ENCODE data around the gene SNAPC1. TPM values are rescaled to one million over a fixed set of nuclear protein-coding genes. Genes with fewer than 3 reads are reported as not detected.
A peak's percentile ranks its signal among the peaks of the same experiment; 100 is the strongest.

Gene SNAPC1
- total RNA-seq, 1 experiment from 2014 or later, result 8.6 TPM

- no peaks in the 10 kb centered on the region for H3K4me1 ChIP-seq (ENCODE audit: control insufficient read depth, insufficient read depth, low read length)
- no peaks in the 10 kb centered on the region for H3K9me3 ChIP-seq (ENCODE audit: control insufficient read depth, insufficient read depth, low read depth, low read length)
- POLR2A ChIA-PET, result no interaction called here
- no peaks in the 10 kb centered on the region for H3K36me3 ChIP-seq (ENCODE audit: control insufficient read depth, insufficient read depth, low read length)
- TF ChIP-seq SIN3A (IDR thresholded peaks at IDR 0.05; ENCODE audit: borderline replicate concordance, insufficient read depth, low read depth, low read length) (no peak), REST (IDR thresholded peaks at IDR 0.05; ENCODE audit: insufficient read depth in 1 of 2, low read depth in 2 of 2, low read length in 1 of 2) (no peak), POLR2AphosphoS5 (IDR thresholded peaks at IDR 0.05; ENCODE audit: low read depth, low read length) (no peak), TCF7L2 (IDR thresholded peaks at IDR 0.05; ENCODE audit: low read depth, low read length) (no peak)
- TF ChIP-seq, protein P1, sequence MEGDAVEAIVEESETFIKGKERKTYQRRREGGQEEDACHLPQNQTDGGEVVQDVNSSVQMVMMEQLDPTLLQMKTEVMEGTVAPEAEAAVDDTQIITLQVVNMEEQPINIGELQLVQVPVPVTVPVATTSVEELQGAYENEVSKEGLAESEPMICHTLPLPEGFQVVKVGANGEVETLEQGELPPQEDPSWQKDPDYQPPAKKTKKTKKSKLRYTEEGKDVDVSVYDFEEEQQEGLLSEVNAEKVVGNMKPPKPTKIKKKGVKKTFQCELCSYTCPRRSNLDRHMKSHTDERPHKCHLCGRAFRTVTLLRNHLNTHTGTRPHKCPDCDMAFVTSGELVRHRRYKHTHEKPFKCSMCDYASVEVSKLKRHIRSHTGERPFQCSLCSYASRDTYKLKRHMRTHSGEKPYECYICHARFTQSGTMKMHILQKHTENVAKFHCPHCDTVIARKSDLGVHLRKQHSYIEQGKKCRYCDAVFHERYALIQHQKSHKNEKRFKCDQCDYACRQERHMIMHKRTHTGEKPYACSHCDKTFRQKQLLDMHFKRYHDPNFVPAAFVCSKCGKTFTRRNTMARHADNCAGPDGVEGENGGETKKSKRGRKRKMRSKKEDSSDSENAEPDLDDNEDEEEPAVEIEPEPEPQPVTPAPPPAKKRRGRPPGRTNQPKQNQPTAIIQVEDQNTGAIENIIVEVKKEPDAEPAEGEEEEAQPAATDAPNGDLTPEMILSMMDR (IDR thresholded peaks at IDR 0.05), result no peak
- BruUV-seq (replicated peaks), result no TSS peak
- no peak overlapping the region for H3K4me3 ChIP-seq (ENCODE audit: low read depth in 2 of 2, low read length in 2 of 2)
- DNase-seq (ENCODE audit: low read depth, low spot score) (no peak), ATAC-seq (no peak)
- no peak overlapping the region for H3K27ac ChIP-seq (ENCODE audit: low read length)
- CTCF ChIA-PET, result interaction anchor here (0.7 kb wide), 1 partner anchor 332 kb away, joined by 19 read pairs; no protein-coding TSS in a partner anchor
- in situ Hi-C loops (cut with HindIII; ENCODE audit: low pct_unique_long_range_greater_than_20kb, low sequenced_read_pairs) (no loop called here), intact Hi-C loops (cut with micrococcal nuclease; ENCODE audit: unreplicated experiment) (loop anchor here (2.0 kb wide), 1 partner anchor 376 kb away; no protein-coding TSS in a partner anchor)
- H3K27me3 ChIP-seq (ENCODE audit: control insufficient read depth, insufficient read depth, low read length), result no peaks in the 10 kb centered on the region; the same call in 1 of the 2 replicates
These were observed 74.6 kb downstream of the SNAPC1 start for GRCh38 chr14:61836807-61837206.

GRCh38 chr14:61837336-61838229 is 75.4 kb downstream of the SNAPC1 start:
- intact Hi-C loops (cut with micrococcal nuclease; ENCODE audit: unreplicated experiment) (loop anchor here (2.0 kb wide), 1 partner anchor 377 kb away; no protein-coding TSS in a partner anchor), in situ Hi-C loops (cut with HindIII; ENCODE audit: low pct_unique_long_range_greater_than_20kb, low sequenced_read_pairs) (no loop called here)
- Histone ChIP-seq H3K4me3 (ENCODE audit: low read depth in 2 of 2, low read length in 2 of 2) (no peak overlapping the region), H3K36me3 (ENCODE audit: control insufficient read depth, insufficient read depth, low read length) (no peaks in the 10 kb centered on the region), H3K4me1 (ENCODE audit: control insufficient read depth, insufficient read depth, low read length) (no peaks in the 10 kb centered on the region), H3K27ac (ENCODE audit: low read length) (no peak overlapping the region), H3K9me3 (ENCODE audit: control insufficient read depth, insufficient read depth, low read depth, low read length) (no peaks in the 10 kb centered on the region), H3K27me3 (ENCODE audit: control insufficient read depth, insufficient read depth, low read length) (no peaks in the 10 kb centered on the region; the same call in 1 of the 2 replicates)
- CTCF ChIA-PET, result interaction anchor here (0.6 to 0.8 kb wide), 4 partner anchors 217 to 516 kb away, joined by 3 to 19 read pairs (median 4); partner anchors contain the start of gene PRKCH
- DNase-seq (ENCODE audit: low read depth, low spot score), result peak; percentile 67
- ATAC-seq, result peak; percentile 98
- POLR2A ChIA-PET, result no interaction called here
- TF ChIP-seq REST (IDR thresholded peaks at IDR 0.05; ENCODE audit: insufficient read depth in 1 of 2, low read depth in 2 of 2, low read length in 1 of 2) (no peak), SIN3A (IDR thresholded peaks at IDR 0.05; ENCODE audit: borderline replicate concordance, insufficient read depth, low read depth, low read length) (no peak)
- TF ChIP-seq, protein P1 (IDR thresholded peaks at IDR 0.05), result peak; percentile 87
- BruUV-seq (replicated peaks), result no TSS peak
